HG02571 (cell line): ENCODE results near the gene OFD1.

Experiments
- ATAC-seq: cut with Tn5 transposase; IDR thresholded peaks from one replicate; pipeline ENCODE4 v1.9.1; 2021; ENCODE audit warnings: mild to moderate bottlenecking, moderate library complexity; ENCODE audit not compliant: unreplicated experiment

Gene OFD1

GRCh38 chrX:13791559-13791958 is 57.0 kb downstream of the OFD1 start:
- ATAC-seq, result no peak

- ATAC-seq, result no peak
Measured at GRCh38 chrX:13793897-13794296, 59.3 kb downstream of the OFD1 start.

GRCh38 chrX:13794417-13794816 is 59.9 kb downstream of the OFD1 start:
- no peak for ATAC-seq

- no peak for ATAC-seq
Measured at GRCh38 chrX:13797512-13797911, 63.0 kb downstream of the OFD1 start.

GRCh38 chrX:13798184-13798583 is 63.6 kb downstream of the OFD1 start:
- no peak for ATAC-seq

- no peak for ATAC-seq
Measured at GRCh38 chrX:13803116-13803515, 68.6 kb downstream of the OFD1 start.

GRCh38 chrX:13805241-13805640 is 70.7 kb downstream of the OFD1 start:
- no peak for ATAC-seq

GRCh38 chrX:13808293-13808692 is 73.7 kb downstream of the OFD1 start:
- no peak for ATAC-seq

GRCh38 chrX:13808865-13809264 is 74.3 kb downstream of the OFD1 start:
- no peak for ATAC-seq

GRCh38 chrX:13815664-13816063 is 81.1 kb downstream of the OFD1 start:
- ATAC-seq, result no peak

GRCh38 chrX:13816176-13816575 is 81.6 kb downstream of the OFD1 start:
- ATAC-seq, result no peak

GRCh38 chrX:13816643-13817627 is 82.4 kb downstream of the OFD1 start, which contains the start of gene GPM6B:
Gene GPM6B (minus strand): TSS chrX:13817093. CDS start chrX:13816904, 189 bp downstream.
- no peak for ATAC-seq
